ENCODE measurements around the gene ALS2CL.

The ALS2CL gene

GRCh38 chr3:46660543-46661523 lies 32.6 kb downstream of the ALS2CL start:
- no peaks in the 10 kb centered on the region for H3K36me3 ChIP-seq (ENCODE audit: insufficient read depth, low read length)
- peaks cover 51% of the 10 kb centered on the region for H3K4me1 ChIP-seq (ENCODE audit: insufficient read depth, low read length)
- no peaks in the 10 kb centered on the region for H3K9me3 ChIP-seq (ENCODE audit: insufficient read depth, low read depth, low read length)
- no peak overlapping the region for H3K27ac ChIP-seq (ENCODE audit: low read depth, low read length)
- H3K4me3 ChIP-seq (ENCODE audit: low read length) = no peak overlapping the region
- WGBS = 55% methylated on average over 9 of the region's 9 CpGs
- H3K27me3 ChIP-seq (ENCODE audit: insufficient read depth, low read length) = no peaks in the 10 kb centered on the region
- H3K9ac ChIP-seq (ENCODE audit: low read depth, low read length) = no peak overlapping the region

GRCh38 chr3:46660003-46660402 lies 33.5 kb downstream of the ALS2CL start:
- Histone ChIP-seq H3K4me3 (ENCODE audit: low read length) (no peak overlapping the region), H3K9ac (ENCODE audit: low read depth, low read length) (no peak overlapping the region), H3K27me3 (ENCODE audit: insufficient read depth, low read length) (no peaks in the 10 kb centered on the region), H3K27ac (ENCODE audit: low read depth, low read length) (no peak overlapping the region), H3K4me1 (ENCODE audit: insufficient read depth, low read length) (peaks cover 51% of the 10 kb centered on the region), H3K36me3 (ENCODE audit: insufficient read depth, low read length) (no peaks in the 10 kb centered on the region), H3K9me3 (ENCODE audit: insufficient read depth, low read depth, low read length) (no peaks in the 10 kb centered on the region)
- WGBS = 83% methylated on average over 6 of the region's 6 CpGs

- WGBS = 65% methylated on average over 8 of the region's 8 CpGs
- peak overlapping the region; percentile 17; the same call in 1 of the 2 replicates for H3K9ac ChIP-seq (ENCODE audit: low read depth, low read length)
- H3K36me3 ChIP-seq (ENCODE audit: insufficient read depth, low read length) = no peaks in the 10 kb centered on the region
- no peaks in the 10 kb centered on the region for H3K27me3 ChIP-seq (ENCODE audit: insufficient read depth, low read length)
- H3K4me1 ChIP-seq (ENCODE audit: insufficient read depth, low read length) = peaks cover 51% of the 10 kb centered on the region
- no peak overlapping the region for H3K4me3 ChIP-seq (ENCODE audit: low read length)
- H3K27ac ChIP-seq (ENCODE audit: low read depth, low read length) = no peak overlapping the region; the same call in 1 of the 2 replicates
- H3K9me3 ChIP-seq (ENCODE audit: insufficient read depth, low read depth, low read length) = no peaks in the 10 kb centered on the region
Observed at GRCh38 chr3:46659285-46659684, 34.2 kb downstream of the ALS2CL start.

- no peak overlapping the region for H3K27ac ChIP-seq (ENCODE audit: low read depth, low read length)
- 78% methylated on average over 9 of the region's 9 CpGs for WGBS
- H3K4me3 ChIP-seq (ENCODE audit: low read length) = no peak overlapping the region
- no peak overlapping the region for H3K9ac ChIP-seq (ENCODE audit: low read depth, low read length)
- no peaks in the 10 kb centered on the region for H3K27me3 ChIP-seq (ENCODE audit: insufficient read depth, low read length)
- peaks cover 7% of the 10 kb centered on the region for H3K9me3 ChIP-seq (ENCODE audit: insufficient read depth, low read depth, low read length)
- no peaks in the 10 kb centered on the region for H3K36me3 ChIP-seq (ENCODE audit: insufficient read depth, low read length)
- H3K4me1 ChIP-seq (ENCODE audit: insufficient read depth, low read length) = peaks cover 41% of the 10 kb centered on the region
Observed at GRCh38 chr3:46656778-46657556, 36.5 kb downstream of the ALS2CL start.

GRCh38 chr3:46655271-46655670 lies 38.2 kb downstream of the ALS2CL start:
- Histone ChIP-seq H3K4me3 (ENCODE audit: low read length) (no peak overlapping the region), H3K9me3 (ENCODE audit: insufficient read depth, low read depth, low read length) (peaks cover 13% of the 10 kb centered on the region), H3K9ac (ENCODE audit: low read depth, low read length) (no peak overlapping the region), H3K4me1 (ENCODE audit: insufficient read depth, low read length) (peaks cover 26% of the 10 kb centered on the region), H3K27ac (ENCODE audit: low read depth, low read length) (no peak overlapping the region), H3K36me3 (ENCODE audit: insufficient read depth, low read length) (no peaks in the 10 kb centered on the region), H3K27me3 (ENCODE audit: insufficient read depth, low read length) (no peaks in the 10 kb centered on the region)
- 93% methylated on average over 6 of the region's 6 CpGs for WGBS

GRCh38 chr3:46651084-46651483 lies 42.4 kb downstream of the ALS2CL start:
- Histone ChIP-seq H3K4me1 (ENCODE audit: insufficient read depth, low read length) (no peaks in the 10 kb centered on the region), H3K9me3 (ENCODE audit: insufficient read depth, low read depth, low read length) (peaks cover 13% of the 10 kb centered on the region), H3K36me3 (ENCODE audit: insufficient read depth, low read length) (no peaks in the 10 kb centered on the region), H3K27me3 (ENCODE audit: insufficient read depth, low read length) (no peaks in the 10 kb centered on the region), H3K4me3 (ENCODE audit: low read length) (no peak overlapping the region), H3K27ac (ENCODE audit: low read depth, low read length) (no peak overlapping the region), H3K9ac (ENCODE audit: low read depth, low read length) (no peak overlapping the region)
- WGBS = no CpG with 5 or more reads among the region's 1 CpG

GRCh38 chr3:46649436-46649835 lies 44.0 kb downstream of the ALS2CL start:
- Histone ChIP-seq H3K4me3 (ENCODE audit: low read length) (no peak overlapping the region), H3K4me1 (ENCODE audit: insufficient read depth, low read length) (no peaks in the 10 kb centered on the region), H3K36me3 (ENCODE audit: insufficient read depth, low read length) (no peaks in the 10 kb centered on the region), H3K9me3 (ENCODE audit: insufficient read depth, low read depth, low read length) (peaks cover 13% of the 10 kb centered on the region), H3K9ac (ENCODE audit: low read depth, low read length) (no peak overlapping the region), H3K27me3 (ENCODE audit: insufficient read depth, low read length) (no peaks in the 10 kb centered on the region), H3K27ac (ENCODE audit: low read depth, low read length) (no peak overlapping the region)
- WGBS = 79% methylated on average over 3 of the region's 3 CpGs

- H3K4me1 ChIP-seq (ENCODE audit: insufficient read depth, low read length) = no peaks in the 10 kb centered on the region; the same call in 1 of the 2 replicates
Observed at GRCh38 chr3:46648096-46648495, 45.4 kb downstream of the ALS2CL start.

GRCh38 chr3:46646700-46647099 lies 46.8 kb downstream of the ALS2CL start:
- Histone ChIP-seq H3K9me3 (ENCODE audit: insufficient read depth, low read depth, low read length) (peaks cover 3% of the 10 kb centered on the region; the same call in 1 of the 2 replicates), H3K4me1 (ENCODE audit: insufficient read depth, low read length) (no peaks in the 10 kb centered on the region; the same call in 1 of the 2 replicates), H3K4me3 (ENCODE audit: low read length) (no peak overlapping the region), H3K9ac (ENCODE audit: low read depth, low read length) (no peak overlapping the region), H3K36me3 (ENCODE audit: insufficient read depth, low read length) (no peaks in the 10 kb centered on the region), H3K27ac (ENCODE audit: low read depth, low read length) (no peak overlapping the region), H3K27me3 (ENCODE audit: insufficient read depth, low read length) (no peaks in the 10 kb centered on the region)
- 56% methylated on average over 6 of the region's 6 CpGs for WGBS

More at GRCh38 chr3:46648096-46648495, 45.4 kb downstream of the ALS2CL start:
- Histone ChIP-seq H3K4me3 (ENCODE audit: low read length) (no peak overlapping the region), H3K36me3 (ENCODE audit: insufficient read depth, low read length) (no peaks in the 10 kb centered on the region), H3K9me3 (ENCODE audit: insufficient read depth, low read depth, low read length) (peaks cover 13% of the 10 kb centered on the region), H3K27me3 (ENCODE audit: insufficient read depth, low read length) (no peaks in the 10 kb centered on the region), H3K9ac (ENCODE audit: low read depth, low read length) (no peak overlapping the region), H3K27ac (ENCODE audit: low read depth, low read length) (no peak overlapping the region)
- WGBS = no CpG with 5 or more reads among the region's 2 CpGs

- 96% methylated on average over 1 of the region's 1 CpG for WGBS
- H3K36me3 ChIP-seq (ENCODE audit: insufficient read depth, low read length) = no peaks in the 10 kb centered on the region
Observed at GRCh38 chr3:46643701-46644100, 49.8 kb downstream of the ALS2CL start.

GRCh38 chr3:46642971-46643370 lies 50.5 kb downstream of the ALS2CL start:
- 95% methylated on average over 6 of the region's 6 CpGs for WGBS
- H3K4me1 ChIP-seq (ENCODE audit: insufficient read depth, low read length) = no peaks in the 10 kb centered on the region; the same call in 1 of the 2 replicates
- peaks cover 3% of the 10 kb centered on the region; the same call in 1 of the 2 replicates for H3K9me3 ChIP-seq (ENCODE audit: insufficient read depth, low read depth, low read length)
- H3K27me3 ChIP-seq (ENCODE audit: insufficient read depth, low read length) = no peaks in the 10 kb centered on the region
- no peak overlapping the region for H3K4me3 ChIP-seq (ENCODE audit: low read length)
- no peak overlapping the region for H3K9ac ChIP-seq (ENCODE audit: low read depth, low read length)
- H3K27ac ChIP-seq (ENCODE audit: low read depth, low read length) = no peak overlapping the region
- H3K36me3 ChIP-seq (ENCODE audit: insufficient read depth, low read length) = no peaks in the 10 kb centered on the region

More at GRCh38 chr3:46643701-46644100, 49.8 kb downstream of the ALS2CL start:
- Histone ChIP-seq H3K27ac (ENCODE audit: low read depth, low read length) (no peak overlapping the region), H3K9me3 (ENCODE audit: insufficient read depth, low read depth, low read length) (peaks cover 3% of the 10 kb centered on the region; the same call in 1 of the 2 replicates), H3K4me1 (ENCODE audit: insufficient read depth, low read length) (no peaks in the 10 kb centered on the region; the same call in 1 of the 2 replicates), H3K27me3 (ENCODE audit: insufficient read depth, low read length) (no peaks in the 10 kb centered on the region), H3K4me3 (ENCODE audit: low read length) (no peak overlapping the region), H3K9ac (ENCODE audit: low read depth, low read length) (no peak overlapping the region)
